Neutrophil (primary cell): ENCODE measurements around the gene KCTD7.
"Not testable (repeated sequence)": the region's sequence is repeated elsewhere in the genome, so short reads cannot be mapped to it uniquely, and the experiment has no call there.

ENCODE experiments used
- H3K27ac ChIP-seq: fragments of 200-600 bp; sonication (generic); 2 replicates; pipeline ENCODE4 v1.5.1; 2016; ENCODE audit warnings: mild to moderate bottlenecking, moderate library complexity
- H3K27me3 ChIP-seq: fragments of 200-600 bp; sonication (generic); 2 replicates; pipeline ENCODE4 v1.6.0; 2016; ENCODE audit warnings: mild to moderate bottlenecking
- H3K36me3 ChIP-seq: fragments of 200-600 bp; sonication (generic); 2 replicates; pipeline ENCODE4 v1.5.1; 2017
- H3K4me1 ChIP-seq, 2 experiments: fragments of 200-600 bp in 1 of 2; sonication (generic) in 1 of 2; 1 replicate in 1 of 2; 2 replicates in 1 of 2; pipeline versions ENCODE4 v1.5.1 to v1.6.1; 2013 to 2016; ENCODE audit warnings: low read depth in 1 of 2, low read length in 1 of 2, mild to moderate bottlenecking in 1 of 2, moderate library complexity in 1 of 2; ENCODE audit not compliant: control insufficient read depth in 1 of 2, insufficient read depth in 1 of 2
- H3K4me3 ChIP-seq, 2 experiments: fragments of 200-600 bp in 1 of 2; sonication (generic) in 1 of 2; 1 replicate in 1 of 2; 2 replicates in 1 of 2; pipeline ENCODE4 v1.5.1; 2013 to 2016; ENCODE audit warnings: low read depth in 1 of 2, low read length in 1 of 2, mild to moderate bottlenecking in 1 of 2, moderate library complexity in 1 of 2
- H3K9me3 ChIP-seq: fragments of 200-600 bp; sonication (generic); 2 replicates; pipeline ENCODE4 v1.5.1; 2016
- CTCF ChIP-seq: fragments of 200-600 bp; sonication (generic); IDR thresholded peaks from 2 replicates; pipeline ENCODE4 v1.5.1; 2016; ENCODE audit warnings: antibody characterized with exemption

KCTD7 gene

DNA sequence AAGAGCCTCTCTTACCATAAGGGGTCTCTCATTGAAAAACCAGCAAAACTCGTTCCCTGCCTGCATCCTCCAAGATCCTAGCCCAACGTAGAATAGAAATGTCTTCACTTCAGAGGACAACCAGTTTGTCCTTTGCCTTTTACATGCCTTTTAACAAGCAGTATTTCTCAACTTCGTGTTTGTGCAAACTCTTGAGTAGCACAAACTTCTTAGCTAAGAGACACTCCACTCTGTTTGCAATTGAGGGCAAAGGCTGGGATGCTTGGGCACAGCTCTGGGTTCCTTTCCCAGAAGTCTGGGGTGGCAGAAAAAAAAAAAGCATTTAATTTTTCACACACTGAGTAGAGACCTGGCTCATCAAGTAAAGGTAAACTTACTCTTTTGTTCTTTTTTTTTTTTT, 19.5 kb upstream of the KCTD7 start:
- Histone ChIP-seq H3K9me3 (no peaks in the 10 kb centered on the region), H3K4me3 (no peak overlapping the region), H3K27me3 (peaks cover 8% of the 10 kb centered on the region), H3K4me1 (no peaks in the 10 kb centered on the region), H3K36me3 (no peaks in the 10 kb centered on the region), H3K27ac (no peak overlapping the region)
- TF ChIP-seq CTCF: no peak

GRCh38 chr7:66614596-66614995, 14.1 kb upstream of the KCTD7 start:
- H3K4me1 ChIP-seq, H3K27ac ChIP-seq, H3K9me3 ChIP-seq: not testable (repeated sequence)

GRCh38 chr7:66615699-66616098, 13.0 kb upstream of the KCTD7 start:
- H3K4me3 ChIP-seq: no peak overlapping the region
- H3K9me3 ChIP-seq: no peaks in the 10 kb centered on the region
- H3K36me3 ChIP-seq: no peaks in the 10 kb centered on the region
- no peak for TF ChIP-seq CTCF
- H3K27ac ChIP-seq: no peak overlapping the region
- no peaks in the 10 kb centered on the region for H3K4me1 ChIP-seq
- peaks cover 25% of the 10 kb centered on the region for H3K27me3 ChIP-seq

More at GRCh38 chr7:66614596-66614995, 14.1 kb upstream of the KCTD7 start:
- not testable (repeated sequence) for H3K4me3 ChIP-seq, H3K36me3 ChIP-seq
- peaks cover 19% of the 10 kb centered on the region for H3K27me3 ChIP-seq

DNA sequence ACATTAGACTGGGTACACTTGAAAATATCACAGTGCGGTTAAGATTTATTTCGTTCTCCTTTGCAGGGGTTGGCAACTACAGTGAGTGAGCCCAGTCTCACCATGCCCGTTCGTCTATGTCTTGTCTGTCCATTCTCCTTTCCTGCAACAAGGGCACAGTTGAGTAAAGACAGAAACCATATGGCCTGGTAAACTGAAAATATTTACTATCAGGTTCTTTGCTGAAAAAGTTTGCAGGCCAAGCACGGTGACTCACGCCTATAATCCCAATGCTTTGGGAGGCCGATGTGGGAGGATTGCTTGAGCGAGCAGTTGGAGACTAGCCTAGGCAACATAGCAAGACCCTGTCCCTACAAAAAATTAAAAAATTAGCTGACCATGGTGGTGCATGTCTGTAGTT, 11.4 kb upstream of the KCTD7 start:
- Histone ChIP-seq H3K27me3 (peaks cover 25% of the 10 kb centered on the region), H3K27ac (no peak overlapping the region), H3K9me3 (no peaks in the 10 kb centered on the region), H3K36me3 (no peaks in the 10 kb centered on the region), H3K4me1 (no peaks in the 10 kb centered on the region), H3K4me3 (no peak overlapping the region)
- TF ChIP-seq CTCF: no peak

GRCh38 chr7:66619341-66619948, 9.2 kb upstream of the KCTD7 start:
- H3K36me3 ChIP-seq, H3K4me1 ChIP-seq, H3K4me3 ChIP-seq, H3K27ac ChIP-seq, H3K9me3 ChIP-seq: not testable (repeated sequence)
- peaks cover 45% of the 10 kb centered on the region for H3K27me3 ChIP-seq

GRCh38 chr7:66626331-66626934, 2.2 kb upstream of the KCTD7 start:
- H3K9me3 ChIP-seq: no peaks in the 10 kb centered on the region
- peaks cover 28% of the 10 kb centered on the region for H3K27me3 ChIP-seq
- no peaks in the 10 kb centered on the region for H3K36me3 ChIP-seq
- peaks cover 32 to 35% of the 10 kb centered on the region in 2 experiments for H3K4me1 ChIP-seq
- TF ChIP-seq CTCF: no peak
- no peak overlapping the region for H3K27ac ChIP-seq
- no peak overlapping the region for H3K4me3 ChIP-seq
